ENCODE measurements around the gene STON2. TPM values are rescaled to one million over a fixed set of nuclear protein-coding genes. Genes with fewer than 3 reads are reported as not detected.

The STON2 gene
- total RNA-seq, 1 experiment from 2014 or later, result 12.3 TPM

- no peak for DNase-seq
- no peak for ATAC-seq
- Histone ChIP-seq H3K27ac (ENCODE audit: low read length) (no peak overlapping the region), H3K9ac (ENCODE audit: low read length) (no peak overlapping the region), H3F3A (ENCODE audit: low read length, unreplicated experiment) (no peaks in the 10 kb centered on the region), H2AFZ (ENCODE audit: low read length) (no peak overlapping the region), H3K4me1 (ENCODE audit: insufficient read depth, low read length) (peaks cover 28% of the 10 kb centered on the region), H4K20me1 (ENCODE audit: low read length) (no peaks in the 10 kb centered on the region), H3K36me3 (ENCODE audit: low read depth, low read length) (peaks cover 5% of the 10 kb centered on the region; the same call in 1 of the 2 replicates), H3K27me3 (ENCODE audit: low read length) (no peaks in the 10 kb centered on the region), H3K79me2 (ENCODE audit: low read length) (no peaks in the 10 kb centered on the region), H3K4me3 (ENCODE audit: low read length) (no peak overlapping the region), H3K9me2 (replicated peaks; ENCODE audit: low read length) (no peaks in the 10 kb centered on the region), H3K4me2 (ENCODE audit: low read length) (no peak overlapping the region), H3K9me3 (ENCODE audit: low read length) (no peaks in the 10 kb centered on the region)
- no peak for TF ChIP-seq EZH2phosphoT487 (IDR thresholded peaks at IDR 0.05; ENCODE audit: borderline replicate concordance, low read length)
- TF ChIP-seq, protein P1, sequence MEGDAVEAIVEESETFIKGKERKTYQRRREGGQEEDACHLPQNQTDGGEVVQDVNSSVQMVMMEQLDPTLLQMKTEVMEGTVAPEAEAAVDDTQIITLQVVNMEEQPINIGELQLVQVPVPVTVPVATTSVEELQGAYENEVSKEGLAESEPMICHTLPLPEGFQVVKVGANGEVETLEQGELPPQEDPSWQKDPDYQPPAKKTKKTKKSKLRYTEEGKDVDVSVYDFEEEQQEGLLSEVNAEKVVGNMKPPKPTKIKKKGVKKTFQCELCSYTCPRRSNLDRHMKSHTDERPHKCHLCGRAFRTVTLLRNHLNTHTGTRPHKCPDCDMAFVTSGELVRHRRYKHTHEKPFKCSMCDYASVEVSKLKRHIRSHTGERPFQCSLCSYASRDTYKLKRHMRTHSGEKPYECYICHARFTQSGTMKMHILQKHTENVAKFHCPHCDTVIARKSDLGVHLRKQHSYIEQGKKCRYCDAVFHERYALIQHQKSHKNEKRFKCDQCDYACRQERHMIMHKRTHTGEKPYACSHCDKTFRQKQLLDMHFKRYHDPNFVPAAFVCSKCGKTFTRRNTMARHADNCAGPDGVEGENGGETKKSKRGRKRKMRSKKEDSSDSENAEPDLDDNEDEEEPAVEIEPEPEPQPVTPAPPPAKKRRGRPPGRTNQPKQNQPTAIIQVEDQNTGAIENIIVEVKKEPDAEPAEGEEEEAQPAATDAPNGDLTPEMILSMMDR (conservative IDR thresholded peaks at IDR 0.05; ENCODE audit: low read depth, low read length), result no peak
- TF ChIP-seq EZH2 (IDR thresholded peaks at IDR 0.05; ENCODE audit: low read length, unreplicated experiment), result no peak
- intact Hi-C loops (cut with micrococcal nuclease), result no loop called here
- ChIA-PET CTCF (no interaction called here), POLR2A (ENCODE audit: unreplicated experiment) (no interaction called here)
- BruUV-seq (replicated peaks), result no TSS peak
These were observed 126.1 kb downstream of the STON2 start for GRCh38 chr14:81273961-81274575.

- ATAC-seq (no peak), DNase-seq (no peak)
- Histone ChIP-seq H3K36me3 (ENCODE audit: low read depth, low read length) (peaks cover 5% of the 10 kb centered on the region; the same call in 1 of the 2 replicates), H3K4me1 (ENCODE audit: insufficient read depth, low read length) (peaks cover 34% of the 10 kb centered on the region), H3F3A (ENCODE audit: low read length, unreplicated experiment) (no peaks in the 10 kb centered on the region), H3K79me2 (ENCODE audit: low read length) (no peaks in the 10 kb centered on the region), H3K4me3 (ENCODE audit: low read length) (no peak overlapping the region), H3K9me2 (replicated peaks; ENCODE audit: low read length) (no peaks in the 10 kb centered on the region), H3K9ac (ENCODE audit: low read length) (no peak overlapping the region), H3K9me3 (ENCODE audit: low read length) (no peaks in the 10 kb centered on the region), H3K27ac (ENCODE audit: low read length) (no peak overlapping the region), H3K27me3 (ENCODE audit: low read length) (no peaks in the 10 kb centered on the region), H3K4me2 (ENCODE audit: low read length) (no peak overlapping the region), H2AFZ (ENCODE audit: low read length) (no peak overlapping the region), H4K20me1 (ENCODE audit: low read length) (no peaks in the 10 kb centered on the region)
- CTCF ChIA-PET, result no interaction called here
- BruUV-seq (replicated peaks), result no TSS peak
- TF ChIP-seq EZH2phosphoT487 (IDR thresholded peaks at IDR 0.05; ENCODE audit: borderline replicate concordance, low read length), result no peak
- TF ChIP-seq, protein P1 (conservative IDR thresholded peaks at IDR 0.05; ENCODE audit: low read depth, low read length), result no peak
- TF ChIP-seq EZH2 (IDR thresholded peaks at IDR 0.05; ENCODE audit: low read length, unreplicated experiment), result no peak
- POLR2A ChIA-PET (ENCODE audit: unreplicated experiment), result no interaction called here
- intact Hi-C loops (cut with micrococcal nuclease), result no loop called here
These were observed 126.6 kb downstream of the STON2 start for GRCh38 chr14:81273521-81273920.

GRCh38 chr14:81272317-81272716 is 127.8 kb downstream of the STON2 start:
- H3K9me2 ChIP-seq (replicated peaks; ENCODE audit: low read length), result no peaks in the 10 kb centered on the region
- no peak overlapping the region for H2AFZ ChIP-seq (ENCODE audit: low read length)
- H4K20me1 ChIP-seq (ENCODE audit: low read length), result no peaks in the 10 kb centered on the region
- ChIA-PET POLR2A (ENCODE audit: unreplicated experiment) (no interaction called here), CTCF (no interaction called here)
- peaks cover 44% of the 10 kb centered on the region for H3K4me1 ChIP-seq (ENCODE audit: insufficient read depth, low read length)
- TF ChIP-seq, protein P1 (conservative IDR thresholded peaks at IDR 0.05; ENCODE audit: low read depth, low read length), result no peak
- TF ChIP-seq EZH2 (IDR thresholded peaks at IDR 0.05; ENCODE audit: low read length, unreplicated experiment) (no peak), EZH2phosphoT487 (IDR thresholded peaks at IDR 0.05; ENCODE audit: borderline replicate concordance, low read length) (no peak)
- no peaks in the 10 kb centered on the region for H3K36me3 ChIP-seq (ENCODE audit: low read depth, low read length)
- H3K27me3 ChIP-seq (ENCODE audit: low read length), result no peaks in the 10 kb centered on the region
- ATAC-seq, result no peak
- no peak overlapping the region for H3K4me3 ChIP-seq (ENCODE audit: low read length)
- intact Hi-C loops (cut with micrococcal nuclease), result no loop called here
- no peak overlapping the region for H3K27ac ChIP-seq (ENCODE audit: low read length)
- no peaks in the 10 kb centered on the region for H3K9me3 ChIP-seq (ENCODE audit: low read length)
- no peaks in the 10 kb centered on the region for H3K79me2 ChIP-seq (ENCODE audit: low read length)
- no TSS peak for BruUV-seq (replicated peaks)
- H3K9ac ChIP-seq (ENCODE audit: low read length), result no peak overlapping the region
- H3F3A ChIP-seq (ENCODE audit: low read length, unreplicated experiment), result no peaks in the 10 kb centered on the region
- DNase-seq, result no peak
- H3K4me2 ChIP-seq (ENCODE audit: low read length), result 0 out of 2 replicates have a peak overlapping the region, but pooled peaks have one; percentile 10
